ENCODE results near the gene FGF14.

DNA sequence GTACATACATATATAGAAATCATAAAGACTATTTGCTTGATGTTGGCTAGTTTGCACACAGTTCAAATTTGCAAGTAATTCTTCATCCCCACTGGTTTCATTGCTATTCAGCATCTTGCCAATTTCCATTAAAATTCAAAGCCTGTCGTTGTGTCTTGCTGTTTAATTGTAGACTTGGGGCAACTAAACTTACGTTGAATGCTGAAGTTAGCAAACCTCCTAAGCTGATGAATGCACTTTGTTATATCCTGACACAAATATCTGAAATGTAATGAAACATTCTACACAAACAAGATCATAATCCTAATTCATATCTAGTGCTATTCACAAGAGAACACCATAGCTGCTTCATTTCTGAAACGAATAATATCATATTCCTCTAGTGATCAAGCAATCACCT, 568.2 kb downstream of the FGF14 start:
- TF ChIP-seq POLR2AphosphoS5 (IDR thresholded peaks at IDR 0.05) (no peak), POLR2A (IDR thresholded peaks at IDR 0.05) (no peak)
- TF ChIP-seq, protein P1, sequence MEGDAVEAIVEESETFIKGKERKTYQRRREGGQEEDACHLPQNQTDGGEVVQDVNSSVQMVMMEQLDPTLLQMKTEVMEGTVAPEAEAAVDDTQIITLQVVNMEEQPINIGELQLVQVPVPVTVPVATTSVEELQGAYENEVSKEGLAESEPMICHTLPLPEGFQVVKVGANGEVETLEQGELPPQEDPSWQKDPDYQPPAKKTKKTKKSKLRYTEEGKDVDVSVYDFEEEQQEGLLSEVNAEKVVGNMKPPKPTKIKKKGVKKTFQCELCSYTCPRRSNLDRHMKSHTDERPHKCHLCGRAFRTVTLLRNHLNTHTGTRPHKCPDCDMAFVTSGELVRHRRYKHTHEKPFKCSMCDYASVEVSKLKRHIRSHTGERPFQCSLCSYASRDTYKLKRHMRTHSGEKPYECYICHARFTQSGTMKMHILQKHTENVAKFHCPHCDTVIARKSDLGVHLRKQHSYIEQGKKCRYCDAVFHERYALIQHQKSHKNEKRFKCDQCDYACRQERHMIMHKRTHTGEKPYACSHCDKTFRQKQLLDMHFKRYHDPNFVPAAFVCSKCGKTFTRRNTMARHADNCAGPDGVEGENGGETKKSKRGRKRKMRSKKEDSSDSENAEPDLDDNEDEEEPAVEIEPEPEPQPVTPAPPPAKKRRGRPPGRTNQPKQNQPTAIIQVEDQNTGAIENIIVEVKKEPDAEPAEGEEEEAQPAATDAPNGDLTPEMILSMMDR (IDR thresholded peaks at IDR 0.05), result no peak
